GM18508 (cell line): ENCODE data around the gene DCXR.
"Not testable (repeated sequence)": the region's sequence is repeated elsewhere in the genome, so short reads cannot be mapped to it uniquely, and the experiment has no call there.

Experiments
- ATAC-seq: cut with Tn5 transposase; IDR thresholded peaks from one replicate; pipeline ENCODE4 v1.9.1; 2021; ENCODE audit warnings: moderate number of reproducible peaks; ENCODE audit not compliant: insufficient read depth, unreplicated experiment

The DCXR gene

DNA sequence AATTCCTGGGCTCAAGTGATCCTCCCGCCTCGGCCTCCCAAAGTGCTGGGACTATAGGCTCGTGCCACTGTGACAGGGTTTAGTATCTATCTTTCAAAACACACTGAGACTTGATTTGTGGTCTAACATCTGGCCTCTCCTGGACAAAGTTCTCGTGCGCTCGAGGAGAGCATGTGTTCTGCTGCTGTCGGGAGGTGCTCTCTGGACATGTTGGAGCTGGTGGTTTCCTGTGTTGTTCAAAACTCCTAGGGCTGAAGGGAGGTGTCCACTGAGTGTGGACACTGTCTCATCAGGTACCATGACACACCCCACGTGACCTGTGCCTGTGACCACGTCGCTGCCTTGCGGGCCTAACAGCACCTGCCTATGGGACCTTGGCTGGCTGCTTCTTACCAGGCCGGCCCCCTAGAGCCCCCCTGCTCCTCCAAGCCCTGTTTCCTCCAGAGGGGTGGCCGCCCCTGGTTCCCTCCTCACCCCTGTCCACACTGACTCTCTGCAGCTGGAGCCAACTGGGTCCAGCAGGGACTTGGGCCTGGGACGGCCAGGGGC, 8.5 kb upstream of the DCXR start:
- ATAC-seq: no peak

DNA sequence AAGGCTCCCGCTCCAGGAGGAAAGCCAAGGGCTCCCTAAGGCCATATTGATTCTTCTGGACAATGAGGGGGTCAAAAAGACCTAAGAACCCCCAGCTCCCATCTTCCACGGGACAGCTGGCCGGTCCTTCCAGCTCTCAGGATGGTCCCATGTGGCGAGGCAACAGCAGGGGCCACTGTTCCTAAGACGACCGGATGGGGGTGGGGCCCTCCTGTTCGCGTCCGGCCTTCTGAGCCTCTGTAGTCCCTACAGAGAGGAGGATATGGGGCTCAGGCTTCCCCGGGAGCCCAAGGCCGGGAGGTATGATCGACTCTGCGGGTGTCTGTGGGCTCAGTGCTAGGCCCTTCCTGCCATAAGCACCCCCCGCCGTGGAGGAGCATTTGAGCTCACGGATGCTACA, 6.0 kb upstream of the DCXR start:
- ATAC-seq: no peak

DNA sequence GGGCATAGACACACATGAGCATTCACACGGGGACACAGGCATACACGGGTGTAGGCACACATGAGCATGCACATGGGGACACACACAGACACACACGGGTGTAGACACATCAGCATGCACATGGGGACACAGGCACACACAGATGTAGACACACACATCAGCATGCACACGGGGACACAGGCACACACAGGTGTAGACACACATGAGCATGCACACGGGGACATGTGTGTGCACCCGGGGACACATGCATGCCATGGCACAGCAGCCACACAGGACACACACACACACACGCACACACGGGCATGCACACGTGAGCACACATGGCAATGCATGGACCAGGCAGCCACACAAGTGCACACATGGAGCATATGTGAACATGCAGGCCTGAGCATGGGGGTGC, 5.2 kb upstream of the DCXR start:
- ATAC-seq: no peak

DNA sequence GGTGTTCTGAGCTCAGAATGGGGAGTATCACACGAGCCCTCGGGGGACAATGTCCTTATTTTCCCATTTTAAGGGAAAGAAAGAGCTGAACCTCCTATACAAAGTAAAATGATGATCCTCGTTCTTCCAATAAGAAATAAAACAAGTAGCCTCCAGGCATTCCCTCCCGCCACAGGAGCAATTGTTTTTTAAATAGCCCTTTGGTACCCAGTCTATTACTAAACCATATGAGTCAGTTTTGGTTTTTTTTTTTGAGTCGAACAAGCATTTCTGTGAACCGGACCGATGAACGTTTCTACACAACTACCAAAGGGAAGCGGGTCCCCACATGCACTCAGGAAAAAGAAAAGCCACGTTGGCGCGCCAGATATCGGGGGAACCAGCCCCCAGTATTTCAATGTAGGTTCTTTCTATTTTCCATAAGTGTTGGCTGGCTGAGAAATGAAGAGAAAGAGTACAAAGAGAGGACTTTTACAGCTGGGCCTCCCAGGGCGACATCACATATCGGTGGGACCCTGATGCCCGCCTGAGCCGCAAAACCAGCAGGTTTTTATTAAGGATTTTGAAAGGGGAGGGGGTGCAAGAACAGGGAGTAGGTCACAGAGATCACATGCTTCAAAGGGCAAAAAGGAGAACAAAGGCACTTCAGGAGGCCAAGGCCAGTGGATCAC, 3.8 kb upstream of the DCXR start:
- no peak for ATAC-seq

DNA sequence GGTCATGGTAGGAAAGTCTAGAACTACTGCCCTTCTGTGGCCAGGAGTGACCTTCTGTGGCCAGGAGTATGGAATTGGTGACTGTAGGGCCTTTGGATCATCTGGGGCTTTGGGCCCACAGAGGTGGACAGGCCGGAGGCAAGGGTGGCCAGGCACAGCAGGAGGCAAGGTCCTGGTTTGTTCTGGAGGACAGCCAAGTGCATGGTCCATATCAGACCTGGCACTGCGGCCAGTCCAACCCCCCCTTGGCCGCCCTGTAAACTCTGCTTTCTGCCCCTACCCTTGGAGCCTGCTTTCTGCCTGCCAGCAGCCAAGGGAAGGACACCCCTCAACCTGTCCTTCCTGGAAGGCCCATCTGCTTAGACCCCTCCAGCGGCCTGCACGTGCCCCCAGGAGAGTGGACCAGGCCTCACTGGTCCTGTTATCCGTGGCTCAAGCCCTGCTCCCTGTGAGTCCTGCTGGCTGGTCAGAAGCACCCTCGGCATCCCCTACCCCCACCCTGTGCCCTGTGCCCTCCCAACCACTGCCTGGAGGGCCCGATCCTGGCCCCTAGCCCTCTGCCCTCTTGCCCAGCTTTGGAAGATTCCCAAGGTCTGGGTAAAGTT, 2.3 kb upstream of the DCXR start:
- ATAC-seq: no peak

DNA sequence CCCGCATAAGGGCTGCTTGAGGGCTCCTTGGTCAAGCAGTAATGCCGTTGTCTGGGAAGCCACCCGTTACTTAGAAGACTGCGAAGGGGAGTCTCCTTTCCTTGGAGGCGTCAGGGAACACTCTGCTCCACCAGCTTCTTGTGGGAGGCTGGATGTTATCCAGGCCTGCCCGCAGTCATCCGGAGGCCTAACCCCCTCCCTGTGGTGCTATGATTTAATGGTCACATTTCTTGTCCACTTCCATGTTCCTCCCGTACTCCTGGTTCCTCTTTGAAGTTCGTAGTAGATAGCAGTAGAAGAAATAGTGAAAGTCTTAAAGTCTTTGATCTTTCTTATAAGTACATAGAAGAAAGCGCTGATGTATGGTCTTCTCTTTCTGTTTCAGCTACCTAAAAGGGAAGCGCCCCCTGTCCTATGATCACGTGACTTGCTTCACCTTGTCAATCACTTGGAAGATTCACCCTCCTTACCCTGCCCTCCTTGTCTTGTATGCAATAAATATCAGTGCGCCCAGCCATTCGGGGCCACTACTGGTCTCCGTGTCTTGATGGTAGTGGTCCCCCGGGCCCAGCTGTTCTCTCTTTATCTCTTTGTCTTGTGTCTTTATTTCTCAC, 1.4 kb upstream of the DCXR start:
- ATAC-seq: not testable (repeated sequence)

DNA sequence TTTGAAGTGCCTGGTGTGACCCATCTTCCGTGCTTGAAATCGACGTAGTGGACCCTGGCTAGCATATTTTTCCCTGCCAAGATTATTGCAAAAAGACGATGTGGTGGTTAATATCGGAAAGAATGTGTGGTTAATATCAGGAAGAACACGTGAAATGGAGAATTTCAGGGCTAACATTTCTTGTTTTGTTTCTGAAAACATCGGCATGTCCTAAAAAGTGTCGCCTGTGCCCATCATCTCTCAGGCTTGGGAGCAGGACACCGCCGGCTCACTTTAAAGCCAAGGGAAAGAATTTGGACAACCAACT, 345 bp upstream of the DCXR start:
- ATAC-seq: no peak

DNA sequence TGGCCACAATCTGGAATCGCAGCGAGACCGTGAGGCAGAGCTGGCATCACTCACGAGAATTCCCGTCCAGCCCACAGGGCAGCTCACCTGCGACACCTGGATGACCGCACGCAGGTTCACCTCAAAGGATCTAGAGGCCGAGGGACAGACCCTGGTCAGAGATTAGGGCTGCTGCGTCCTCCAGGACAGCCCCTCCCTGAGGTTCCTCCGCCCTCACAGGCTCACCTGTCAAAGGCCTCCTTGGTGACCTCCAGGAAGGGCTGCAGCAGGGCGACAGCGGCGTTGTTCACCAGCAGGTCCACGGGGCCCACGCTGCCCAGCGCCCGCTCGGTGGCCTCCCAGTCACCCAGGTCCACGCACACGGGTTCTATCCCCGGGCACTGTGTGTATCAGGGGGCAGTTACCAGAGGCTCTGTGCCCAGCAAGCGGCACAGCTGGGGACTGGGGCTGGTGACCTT, 834 bp downstream of the DCXR start:
- no peak for ATAC-seq

DNA sequence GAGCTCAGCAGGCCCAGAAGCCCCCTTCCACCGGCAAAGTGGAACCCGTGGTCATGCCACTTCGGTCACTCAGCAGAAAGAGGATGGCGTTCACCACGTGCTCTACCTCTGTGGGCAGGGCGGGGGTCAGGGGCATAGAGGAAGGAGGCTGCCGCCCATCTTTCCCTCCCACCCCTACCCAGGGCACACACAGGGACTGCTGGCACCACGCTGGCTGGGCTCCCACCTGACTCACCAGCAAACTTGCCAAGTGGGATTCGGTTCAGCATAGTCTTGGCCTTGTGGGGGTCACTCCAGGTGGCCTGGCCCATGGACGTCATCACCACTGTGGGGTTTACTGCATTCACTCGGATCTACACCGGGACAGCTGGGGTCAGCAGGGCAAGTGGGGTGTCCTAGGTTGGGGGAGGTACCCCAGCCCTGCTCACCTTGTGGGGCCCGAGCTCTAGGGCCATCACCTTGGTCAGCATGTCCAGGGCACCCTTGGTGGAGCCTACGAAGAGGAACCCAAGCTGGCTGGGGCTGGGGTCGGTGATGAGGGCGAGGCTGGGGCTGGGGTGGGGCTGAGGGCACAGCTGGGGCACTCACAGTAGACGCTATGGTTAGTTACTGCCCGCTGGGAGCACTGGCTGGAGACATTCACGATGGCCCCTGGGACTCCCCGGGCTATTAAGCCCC, 1.4 kb downstream of the DCXR start:
- ATAC-seq: no peak

DNA sequence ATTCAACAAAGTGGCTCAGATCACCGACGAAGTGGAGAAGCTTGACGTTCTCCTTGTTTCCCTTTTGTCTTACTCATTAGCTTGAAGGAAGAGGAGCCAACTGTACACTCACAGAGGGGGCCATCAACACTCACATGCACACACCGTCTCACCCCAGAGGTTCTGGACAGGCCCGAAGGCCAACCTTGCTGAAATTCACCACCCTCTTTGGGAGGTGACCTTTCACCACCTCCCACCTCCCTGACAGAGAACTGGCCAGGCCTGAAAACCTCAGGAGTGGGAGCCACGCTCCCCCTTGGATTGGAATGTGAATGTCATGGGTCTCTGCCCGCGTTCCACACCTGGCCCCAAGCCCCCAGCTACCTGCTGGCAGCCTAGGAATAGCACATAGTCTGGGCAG, 2.0 kb downstream of the DCXR start:
- no peak for ATAC-seq

DNA sequence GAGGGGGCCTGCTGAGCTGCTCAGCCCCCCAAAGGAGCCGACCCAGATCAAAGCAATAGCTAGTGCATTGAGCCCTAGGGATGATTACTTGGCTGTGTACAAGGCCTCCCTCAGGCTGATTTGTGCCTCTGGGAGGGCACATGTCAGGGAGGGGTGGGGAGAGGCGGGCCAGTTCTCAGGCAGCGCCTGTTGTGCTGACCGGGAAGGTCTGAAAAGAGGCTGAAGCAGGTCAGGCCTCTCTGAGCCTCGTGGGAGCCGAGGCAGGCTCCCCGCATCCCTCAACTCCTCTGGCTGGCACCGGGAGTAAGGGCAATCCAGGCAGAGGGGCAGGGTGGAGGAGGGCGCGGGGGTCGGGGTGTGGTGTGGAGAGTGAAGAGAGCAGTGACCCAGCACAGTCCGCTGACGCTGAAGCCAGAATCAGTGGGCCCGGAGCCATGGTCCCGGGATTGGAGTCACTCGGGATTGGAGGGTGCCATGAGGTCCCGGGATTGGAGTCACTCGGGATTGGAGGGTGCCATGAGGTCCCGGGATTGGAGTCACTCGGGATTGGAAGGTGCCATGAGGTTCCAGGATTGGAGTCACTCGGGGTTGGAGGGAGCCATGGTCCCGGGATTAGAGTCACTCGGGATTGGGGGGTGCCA, 3.0 kb downstream of the DCXR start:
- no peak for ATAC-seq

DNA sequence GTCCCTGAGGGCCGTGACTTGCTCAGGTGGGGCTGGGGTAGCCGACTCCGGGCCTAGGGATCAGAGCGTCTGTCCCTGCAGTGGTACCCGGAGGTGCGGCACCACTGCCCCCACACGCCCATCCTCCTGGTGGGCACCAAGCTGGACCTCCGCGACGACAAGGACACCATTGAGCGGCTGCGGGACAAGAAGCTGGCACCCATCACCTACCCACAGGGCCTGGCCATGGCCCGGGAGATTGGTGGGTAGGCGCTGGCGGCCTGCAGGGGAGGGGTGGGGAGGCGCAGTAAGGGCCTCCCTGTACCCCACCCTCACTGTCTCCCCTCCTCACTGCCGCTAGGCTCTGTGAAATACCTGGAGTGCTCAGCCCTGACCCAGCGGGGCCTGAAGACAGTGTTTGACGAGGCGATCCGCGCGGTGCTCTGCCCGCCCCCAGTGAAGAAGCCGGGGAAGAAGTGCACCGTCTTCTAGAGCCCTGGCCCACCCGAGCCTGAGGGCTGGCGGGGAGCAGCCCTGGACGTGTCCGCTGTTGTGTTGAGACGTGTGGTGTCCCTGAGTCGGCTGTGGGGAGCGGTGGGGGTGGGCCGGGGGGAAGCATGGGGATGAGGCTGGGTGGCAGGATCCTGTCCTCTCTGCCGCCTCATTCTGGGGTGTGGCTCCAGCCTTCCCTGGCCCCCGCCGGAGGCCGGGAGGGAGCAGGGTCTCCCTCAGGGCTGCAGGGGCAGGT, 4.0 kb downstream of the DCXR start:
- no peak for ATAC-seq

DNA sequence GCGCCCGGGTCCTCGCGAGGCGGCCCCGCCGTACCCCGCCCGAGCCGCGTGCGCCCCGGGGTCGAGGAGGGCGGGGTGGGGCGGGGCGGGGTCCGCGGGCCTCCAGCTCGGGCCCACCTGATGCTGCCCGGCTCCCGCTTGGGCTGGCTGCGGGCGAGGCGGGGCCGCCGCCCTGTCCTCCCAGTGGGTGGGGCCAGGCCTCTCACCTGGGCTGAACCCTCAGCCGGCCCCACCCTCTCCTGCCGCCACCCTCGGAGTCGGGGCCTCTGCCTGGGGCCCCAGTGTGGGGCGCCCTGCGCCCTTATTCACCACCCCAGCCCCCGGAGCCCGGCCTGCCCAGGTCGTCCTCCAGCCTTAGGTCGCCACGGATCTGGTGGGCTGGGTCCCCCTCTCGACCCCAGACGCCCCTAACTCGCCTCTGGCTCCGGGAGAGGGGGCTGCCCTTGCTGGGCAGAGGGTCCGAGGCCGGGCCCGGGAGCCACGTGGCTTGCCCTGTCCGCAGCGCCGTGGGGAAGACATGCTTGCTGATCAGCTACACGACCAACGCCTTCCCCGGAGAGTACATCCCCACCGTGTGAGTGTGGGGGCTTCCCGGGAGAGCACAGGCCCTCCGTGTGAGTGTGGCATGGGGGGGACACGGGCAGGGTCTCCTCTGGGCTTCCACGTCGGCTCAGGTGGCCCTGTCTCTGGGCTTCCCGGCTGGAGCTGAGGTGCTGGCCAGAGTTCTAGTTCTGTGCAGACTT, 5.4 kb downstream of the DCXR start:
- ATAC-seq: no peak

DNA sequence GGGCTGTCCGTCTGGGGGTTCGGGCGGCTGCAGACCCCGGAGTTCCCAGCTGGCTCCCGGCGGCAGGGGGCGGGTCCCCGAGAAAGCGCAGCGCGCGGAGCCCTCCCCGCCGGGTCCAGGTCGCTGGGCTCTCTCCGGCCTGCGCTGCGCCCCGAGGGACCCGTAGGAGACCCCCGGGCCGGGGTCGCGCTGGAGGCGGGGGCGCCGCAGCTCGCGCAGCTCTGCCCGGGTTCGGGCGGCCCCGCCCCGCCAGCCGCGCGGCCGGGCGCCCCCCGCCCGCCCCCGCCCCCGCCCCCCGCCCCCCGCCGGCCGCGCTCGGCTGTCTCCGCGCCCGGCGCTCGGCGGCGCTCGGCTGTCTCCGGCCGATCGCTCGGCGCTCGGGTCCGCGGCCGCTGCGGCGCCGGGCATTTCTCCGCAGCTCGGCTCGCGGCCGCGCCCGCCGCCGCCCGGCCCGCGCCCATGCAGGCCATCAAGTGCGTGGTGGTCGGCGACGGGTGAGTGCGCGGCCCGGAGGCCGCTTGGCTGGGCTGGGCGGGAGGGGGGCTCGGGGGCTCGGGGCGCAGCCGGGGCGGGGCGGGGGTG, 6.1 kb downstream of the DCXR start, which contains the start of gene RAC3:
Gene RAC3 (plus strand): TSS at position 376 of the 582 bp plus-strand sequence. CDS start 84 bp downstream, at position 460.
- no peak for ATAC-seq

DNA sequence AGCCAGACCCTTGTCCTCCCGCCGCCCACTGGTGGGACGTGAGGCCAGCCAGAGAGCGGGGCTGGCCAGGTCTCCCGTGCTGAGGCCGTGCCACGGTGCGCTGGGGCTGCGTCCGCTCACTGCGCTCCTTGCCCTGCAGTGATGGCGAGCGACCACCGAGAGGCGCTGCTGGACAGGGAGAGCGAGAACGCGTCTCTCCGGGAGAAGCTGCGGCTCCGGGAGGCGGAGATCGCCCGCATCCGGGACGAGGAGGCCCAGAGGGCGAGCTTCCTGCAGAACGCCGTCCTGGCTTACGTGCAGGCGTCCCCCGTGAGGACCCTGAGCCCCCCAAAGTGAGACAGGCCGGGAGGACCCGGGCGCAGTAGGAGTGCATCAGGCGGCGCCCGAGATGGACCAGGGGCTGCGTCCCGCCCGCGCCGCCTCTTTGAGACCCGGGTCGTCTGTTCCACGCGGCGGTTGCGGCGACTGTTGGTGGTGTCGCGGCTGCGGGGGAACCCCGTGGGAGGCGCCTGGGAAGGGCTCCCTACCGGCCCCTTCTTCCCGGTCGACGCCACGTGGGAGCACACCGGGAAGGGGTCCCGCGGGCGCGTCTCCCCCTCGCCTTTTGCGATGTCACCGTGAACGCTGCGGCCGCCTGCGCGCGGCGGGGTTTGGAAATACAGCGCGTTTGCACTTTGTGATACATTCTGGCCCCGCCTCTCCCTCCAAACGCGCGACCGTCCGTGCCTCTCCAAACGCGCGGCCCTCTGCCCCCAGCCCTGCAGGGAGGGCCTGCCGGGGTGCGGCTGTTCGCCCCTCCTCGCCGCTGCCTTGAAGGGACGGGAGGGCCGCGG, 6.8 kb downstream of the DCXR start:
- no peak for ATAC-seq

DNA sequence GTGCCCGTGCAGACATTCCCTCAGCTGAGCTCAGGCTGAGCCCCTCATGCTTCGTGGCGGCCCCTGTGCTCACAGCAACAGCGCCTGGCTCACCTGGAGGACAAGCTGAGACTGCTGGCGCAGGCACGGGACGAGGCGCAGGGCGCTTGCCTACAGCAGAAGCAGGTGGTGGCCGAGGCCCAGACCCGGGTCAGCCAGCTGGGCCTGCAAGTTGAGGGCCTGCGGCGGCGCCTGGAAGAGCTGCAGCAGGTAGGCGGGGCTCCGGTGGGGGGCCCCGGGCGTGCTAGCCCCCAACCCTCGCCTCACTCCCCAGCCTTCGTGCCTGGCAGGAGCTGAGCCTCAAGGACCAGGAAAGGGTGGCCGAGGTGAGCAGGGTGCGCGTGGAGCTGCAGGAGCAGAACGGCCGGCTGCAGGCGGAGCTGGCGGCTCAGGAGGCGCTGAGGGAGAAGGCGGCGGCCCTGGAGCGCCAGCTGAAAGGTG, 7.5 kb downstream of the DCXR start:
- no peak for ATAC-seq

DNA sequence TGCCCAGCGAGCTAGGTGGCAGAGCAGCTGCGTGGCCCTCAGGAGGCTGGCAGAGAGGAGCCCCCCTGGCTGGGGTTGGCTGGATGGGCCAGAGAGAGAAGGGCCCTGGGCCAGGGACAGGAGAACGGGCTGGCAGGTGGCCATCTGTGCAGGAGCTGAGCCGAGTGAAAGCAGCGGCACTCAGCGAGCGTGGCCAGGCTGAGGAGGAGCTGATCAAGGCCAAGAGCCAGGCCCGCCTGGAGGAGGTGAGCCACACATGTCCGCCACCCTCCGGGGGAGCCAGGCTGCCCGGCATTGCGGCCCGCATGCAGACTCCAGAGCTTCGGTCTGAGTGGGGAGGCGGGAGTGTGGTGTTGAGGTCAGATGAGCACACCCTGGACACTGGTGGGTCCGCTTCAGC, 8.1 kb downstream of the DCXR start:
- ATAC-seq: no peak

DNA sequence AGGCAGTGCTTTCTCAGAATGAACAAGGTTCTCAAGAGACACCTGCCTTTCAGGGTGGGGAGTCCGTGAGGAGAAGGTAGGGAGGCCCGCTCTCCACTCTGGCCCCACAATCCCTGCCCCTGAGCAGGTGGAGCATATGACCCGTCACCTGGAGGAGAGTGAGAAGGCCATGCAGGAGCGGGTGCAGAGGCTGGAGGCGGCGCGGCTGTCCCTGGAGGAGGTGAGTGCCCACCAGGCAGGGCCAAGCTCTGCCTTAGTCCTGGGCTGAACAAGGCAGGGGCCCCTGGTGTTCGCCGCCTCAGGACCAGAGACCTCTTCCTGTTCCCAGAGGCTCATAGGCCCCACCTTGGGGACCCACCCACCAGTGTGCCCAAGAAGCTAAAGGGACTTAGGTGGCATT, 8.5 kb downstream of the DCXR start:
- no peak for ATAC-seq
